HepG2 (cell line): Measurements from ENCODE around the gene MYO1G. TPM values are rescaled to one million over a fixed set of nuclear protein-coding genes. Genes with fewer than 3 reads are reported as not detected.

Experiments used
- FOXO1 ChIP-seq: sonication (generic); formaldehyde crosslinking; IDR thresholded peaks from 2 replicates; pipeline ENCODE4 v1.4.0; 2020; ENCODE audit warnings: missing genetic modification reagents
- KDM3A ChIP-seq: IDR thresholded peaks from 2 replicates; pipeline ENCODE4 v1.6.1; 2018; ENCODE audit warnings: low read depth, missing compliant biosample characterization
- PBX2 ChIP-seq: IDR thresholded peaks from 2 replicates; pipeline ENCODE4 v1.6.1; 2016; ENCODE audit warnings: control low read depth
- STAT5B ChIP-seq: sonication (generic); formaldehyde crosslinking; IDR thresholded peaks from 2 replicates; pipeline ENCODE4 v1.4.0; 2020; ENCODE audit warnings: missing genetic modification reagents
- ZBTB21 ChIP-seq: sonication (generic); formaldehyde crosslinking; IDR thresholded peaks from 2 replicates; pipeline ENCODE4 v1.4.0; 2020; ENCODE audit warnings: missing genetic modification reagents
- ZBTB7B ChIP-seq: sonication (generic); formaldehyde crosslinking; IDR thresholded peaks from 2 replicates; pipeline ENCODE4 v1.4.0; 2020; ENCODE audit warnings: missing genetic modification reagents
- ZNF331 ChIP-seq: sonication (generic); formaldehyde crosslinking; IDR thresholded peaks from 2 replicates; pipeline ENCODE4 v1.4.0; 2020; ENCODE audit warnings: missing genetic modification reagents
- ZNF652 ChIP-seq: IDR thresholded peaks from 2 replicates; pipeline ENCODE4 v1.6.1; 2016; ENCODE audit warnings: low read depth, borderline replicate concordance
- polyA plus RNA-seq, 8 experiments: library from polyadenylated mRNA; depleted of rRNA in 3 of 8; stranded (reverse) in 7 of 8; unstranded in 1 of 8; fragments of >200 nt; fragmentation: Illumina TruSeq in 4 of 8; extraction: Trizol in 4 of 8; gene quantifications; 2 replicates each; pipeline versions ENCODE4 v1.2.1 to v1.2.3, GENCODE V29; 2011 to 2016; ENCODE audit warnings: low read depth in 4 of 8, missing spikeins in 1 of 8, mixed read lengths in 1 of 8; ENCODE audit not compliant: insufficient read depth in 1 of 8
- total RNA-seq, 5 experiments: library from RNA; depleted of rRNA; stranded (reverse); fragments of >200 nt; fragmentation: Illumina TruSeq; extraction: Trizol; gene quantifications; 2 replicates each; pipeline ENCODE4 v1.2.3, GENCODE V29; 2016; ENCODE audit warnings: low read depth in 1 of 5
- TF ChIP-seq, protein P1 (sequence below): sonication (generic); formaldehyde crosslinking; IDR thresholded peaks from 2 replicates; pipeline ENCODE4 v1.5.1; 2020; ENCODE audit warnings: mild to moderate bottlenecking, missing genetic modification reagents, moderate library complexity
- TF ChIP-seq, protein P2 (sequence below): sonication (generic); formaldehyde crosslinking; conservative IDR thresholded peaks from 2 replicates; pipeline ENCODE4 v1.4.0; 2020; ENCODE audit warnings: missing genetic modification reagents
- TF ChIP-seq, protein P3 (sequence below): sonication (generic); formaldehyde crosslinking; IDR thresholded peaks from 2 replicates; pipeline ENCODE4 v1.5.0; 2020; ENCODE audit warnings: missing genetic modification reagents
- TF ChIP-seq, protein P4 (sequence below): sonication (generic); formaldehyde crosslinking; conservative IDR thresholded peaks from 2 replicates; pipeline ENCODE4 v1.8.0; 2022; ENCODE audit warnings: missing genetic modification reagents
- TF ChIP-seq, protein P5 (sequence below): sonication (generic); formaldehyde crosslinking; IDR thresholded peaks from 2 replicates; pipeline ENCODE4 v1.9.0; 2021; ENCODE audit warnings: missing genetic modification reagents, borderline replicate concordance

Gene MYO1G
- total and polyA plus RNA-seq, 2 of the 13 experiments (the other 11 are each of a cell fraction or from before 2014, with no cell fraction given), result 0.29 to 1.1 TPM

GRCh38 chr7:45026984-45027773 is 48.4 kb upstream of the MYO1G start (continued):
- TF ChIP-seq ZBTB7B (CRISPR knock-in tag), result 0 out of 2 replicates have a peak, but pooled peaks have one; percentile 45
- TF ChIP-seq FOXO1, result 0 out of 2 replicates have a peak, but pooled peaks have one; percentile 46
- TF ChIP-seq, protein P1, sequence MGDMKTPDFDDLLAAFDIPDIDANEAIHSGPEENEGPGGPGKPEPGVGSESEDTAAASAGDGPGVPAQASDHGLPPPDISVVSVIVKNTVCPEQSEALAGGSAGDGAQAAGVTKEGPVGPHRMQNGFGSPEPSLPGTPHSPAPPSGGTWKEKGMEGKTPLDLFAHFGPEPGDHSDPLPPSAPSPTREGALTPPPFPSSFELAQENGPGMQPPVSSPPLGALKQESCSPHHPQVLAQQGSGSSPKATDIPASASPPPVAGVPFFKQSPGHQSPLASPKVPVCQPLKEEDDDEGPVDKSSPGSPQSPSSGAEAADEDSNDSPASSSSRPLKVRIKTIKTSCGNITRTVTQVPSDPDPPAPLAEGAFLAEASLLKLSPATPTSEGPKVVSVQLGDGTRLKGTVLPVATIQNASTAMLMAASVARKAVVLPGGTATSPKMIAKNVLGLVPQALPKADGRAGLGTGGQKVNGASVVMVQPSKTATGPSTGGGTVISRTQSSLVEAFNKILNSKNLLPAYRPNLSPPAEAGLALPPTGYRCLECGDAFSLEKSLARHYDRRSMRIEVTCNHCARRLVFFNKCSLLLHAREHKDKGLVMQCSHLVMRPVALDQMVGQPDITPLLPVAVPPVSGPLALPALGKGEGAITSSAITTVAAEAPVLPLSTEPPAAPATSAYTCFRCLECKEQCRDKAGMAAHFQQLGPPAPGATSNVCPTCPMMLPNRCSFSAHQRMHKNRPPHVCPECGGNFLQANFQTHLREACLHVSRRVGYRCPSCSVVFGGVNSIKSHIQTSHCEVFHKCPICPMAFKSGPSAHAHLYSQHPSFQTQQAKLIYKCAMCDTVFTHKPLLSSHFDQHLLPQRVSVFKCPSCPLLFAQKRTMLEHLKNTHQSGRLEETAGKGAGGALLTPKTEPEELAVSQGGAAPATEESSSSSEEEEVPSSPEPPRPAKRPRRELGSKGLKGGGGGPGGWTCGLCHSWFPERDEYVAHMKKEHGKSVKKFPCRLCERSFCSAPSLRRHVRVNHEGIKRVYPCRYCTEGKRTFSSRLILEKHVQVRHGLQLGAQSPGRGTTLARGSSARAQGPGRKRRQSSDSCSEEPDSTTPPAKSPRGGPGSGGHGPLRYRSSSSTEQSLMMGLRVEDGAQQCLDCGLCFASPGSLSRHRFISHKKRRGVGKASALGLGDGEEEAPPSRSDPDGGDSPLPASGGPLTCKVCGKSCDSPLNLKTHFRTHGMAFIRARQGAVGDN (CRISPR knock-in tag), result peak; percentile 43
- TF ChIP-seq, protein P2, sequence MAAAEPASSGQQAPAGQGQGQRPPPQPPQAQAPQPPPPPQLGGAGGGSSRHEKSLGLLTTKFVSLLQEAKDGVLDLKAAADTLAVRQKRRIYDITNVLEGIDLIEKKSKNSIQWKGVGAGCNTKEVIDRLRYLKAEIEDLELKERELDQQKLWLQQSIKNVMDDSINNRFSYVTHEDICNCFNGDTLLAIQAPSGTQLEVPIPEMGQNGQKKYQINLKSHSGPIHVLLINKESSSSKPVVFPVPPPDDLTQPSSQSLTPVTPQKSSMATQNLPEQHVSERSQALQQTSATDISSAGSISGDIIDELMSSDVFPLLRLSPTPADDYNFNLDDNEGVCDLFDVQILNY, result no peak
- TF ChIP-seq ZNF652, result no peak
- TF ChIP-seq, protein P3, sequence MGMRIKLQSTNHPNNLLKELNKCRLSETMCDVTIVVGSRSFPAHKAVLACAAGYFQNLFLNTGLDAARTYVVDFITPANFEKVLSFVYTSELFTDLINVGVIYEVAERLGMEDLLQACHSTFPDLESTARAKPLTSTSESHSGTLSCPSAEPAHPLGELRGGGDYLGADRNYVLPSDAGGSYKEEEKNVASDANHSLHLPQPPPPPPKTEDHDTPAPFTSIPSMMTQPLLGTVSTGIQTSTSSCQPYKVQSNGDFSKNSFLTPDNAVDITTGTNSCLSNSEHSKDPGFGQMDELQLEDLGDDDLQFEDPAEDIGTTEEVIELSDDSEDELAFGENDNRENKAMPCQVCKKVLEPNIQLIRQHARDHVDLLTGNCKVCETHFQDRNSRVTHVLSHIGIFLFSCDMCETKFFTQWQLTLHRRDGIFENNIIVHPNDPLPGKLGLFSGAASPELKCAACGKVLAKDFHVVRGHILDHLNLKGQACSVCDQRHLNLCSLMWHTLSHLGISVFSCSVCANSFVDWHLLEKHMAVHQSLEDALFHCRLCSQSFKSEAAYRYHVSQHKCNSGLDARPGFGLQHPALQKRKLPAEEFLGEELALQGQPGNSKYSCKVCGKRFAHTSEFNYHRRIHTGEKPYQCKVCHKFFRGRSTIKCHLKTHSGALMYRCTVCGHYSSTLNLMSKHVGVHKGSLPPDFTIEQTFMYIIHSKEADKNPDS (CRISPR knock-in tag), result 0 out of 2 replicates have a peak, but pooled peaks have one; percentile 41
- TF ChIP-seq KDM3A (CRISPR knock-in tag), result 0 out of 2 replicates have a peak, but pooled peaks have one; percentile 14
- TF ChIP-seq, protein P4, sequence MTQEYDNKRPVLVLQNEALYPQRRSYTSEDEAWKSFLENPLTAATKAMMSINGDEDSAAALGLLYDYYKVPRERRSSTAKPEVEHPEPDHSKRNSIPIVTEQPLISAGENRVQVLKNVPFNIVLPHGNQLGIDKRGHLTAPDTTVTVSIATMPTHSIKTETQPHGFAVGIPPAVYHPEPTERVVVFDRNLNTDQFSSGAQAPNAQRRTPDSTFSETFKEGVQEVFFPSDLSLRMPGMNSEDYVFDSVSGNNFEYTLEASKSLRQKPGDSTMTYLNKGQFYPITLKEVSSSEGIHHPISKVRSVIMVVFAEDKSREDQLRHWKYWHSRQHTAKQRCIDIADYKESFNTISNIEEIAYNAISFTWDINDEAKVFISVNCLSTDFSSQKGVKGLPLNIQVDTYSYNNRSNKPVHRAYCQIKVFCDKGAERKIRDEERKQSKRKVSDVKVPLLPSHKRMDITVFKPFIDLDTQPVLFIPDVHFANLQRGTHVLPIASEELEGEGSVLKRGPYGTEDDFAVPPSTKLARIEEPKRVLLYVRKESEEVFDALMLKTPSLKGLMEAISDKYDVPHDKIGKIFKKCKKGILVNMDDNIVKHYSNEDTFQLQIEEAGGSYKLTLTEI (CRISPR knock-in tag), result no peak
- no peak for TF ChIP-seq ZBTB21
- no peak for TF ChIP-seq STAT5B (CRISPR knock-in tag)
- no peak for TF ChIP-seq PBX2
- TF ChIP-seq ZNF331 (CRISPR knock-in tag), result 0 out of 2 replicates have a peak, but pooled peaks have one; percentile 45
- TF ChIP-seq, protein P5, sequence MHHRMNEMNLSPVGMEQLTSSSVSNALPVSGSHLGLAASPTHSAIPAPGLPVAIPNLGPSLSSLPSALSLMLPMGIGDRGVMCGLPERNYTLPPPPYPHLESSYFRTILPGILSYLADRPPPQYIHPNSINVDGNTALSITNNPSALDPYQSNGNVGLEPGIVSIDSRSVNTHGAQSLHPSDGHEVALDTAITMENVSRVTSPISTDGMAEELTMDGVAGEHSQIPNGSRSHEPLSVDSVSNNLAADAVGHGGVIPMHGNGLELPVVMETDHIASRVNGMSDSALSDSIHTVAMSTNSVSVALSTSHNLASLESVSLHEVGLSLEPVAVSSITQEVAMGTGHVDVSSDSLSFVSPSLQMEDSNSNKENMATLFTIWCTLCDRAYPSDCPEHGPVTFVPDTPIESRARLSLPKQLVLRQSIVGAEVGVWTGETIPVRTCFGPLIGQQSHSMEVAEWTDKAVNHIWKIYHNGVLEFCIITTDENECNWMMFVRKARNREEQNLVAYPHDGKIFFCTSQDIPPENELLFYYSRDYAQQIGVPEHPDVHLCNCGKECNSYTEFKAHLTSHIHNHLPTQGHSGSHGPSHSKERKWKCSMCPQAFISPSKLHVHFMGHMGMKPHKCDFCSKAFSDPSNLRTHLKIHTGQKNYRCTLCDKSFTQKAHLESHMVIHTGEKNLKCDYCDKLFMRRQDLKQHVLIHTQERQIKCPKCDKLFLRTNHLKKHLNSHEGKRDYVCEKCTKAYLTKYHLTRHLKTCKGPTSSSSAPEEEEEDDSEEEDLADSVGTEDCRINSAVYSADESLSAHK (CRISPR knock-in tag), result no peak
